SU-DHL-6 (cell line): ENCODE measurements around the gene ZGPAT.

Experiments used
- H2AFZ ChIP-seq: fragments of 200-600 bp; sonication (generic); 2 replicates; pipeline ENCODE4 v1.6.1; 2014; ENCODE audit warnings: low read depth, mild to moderate bottlenecking, moderate library complexity, mixed read lengths, antibody characterized with exemption, low read length; ENCODE audit not compliant: severe bottlenecking
- H3F3A ChIP-seq: fragments of 200-600 bp; shearing (Covaris generic); 2 replicates; pipeline ENCODE4 v1.6.0; 2016; ENCODE audit warnings: antibody characterized with exemption, mild to moderate bottlenecking; ENCODE audit not compliant: insufficient read depth
- H3K27ac ChIP-seq: fragments of 200-600 bp; sonication (generic); 2 replicates; pipeline ENCODE4 v1.5.1; 2016; ENCODE audit warnings: low read depth, mild to moderate bottlenecking, low read length, moderate library complexity, mixed read lengths
- H3K27me3 ChIP-seq: fragments of 200-600 bp; sonication (generic), shearing (Covaris generic); 2 replicates; pipeline ENCODE4 v1.6.0; 2014; ENCODE audit warnings: mild to moderate bottlenecking, low read length
- H3K36me3 ChIP-seq: fragments of 200-600 bp; sonication (generic); 2 replicates; pipeline ENCODE4 v1.6.1; 2014; ENCODE audit warnings: mild to moderate bottlenecking, low read length, mixed read lengths
- H3K4me2 ChIP-seq: fragments of 300-600, 200-600 bp; shearing (Covaris generic), sonication (generic); 2 replicates; pipeline ENCODE4 v1.6.0; 2014; ENCODE audit warnings: low read length, low read depth, mild to moderate bottlenecking; ENCODE audit not compliant: poor library complexity, severe bottlenecking
- H3K4me3 ChIP-seq: fragments of 200-600 bp; sonication (generic); 2 replicates; pipeline ENCODE4 v1.5.1; 2014; ENCODE audit warnings: antibody characterized with exemption, low read length, mild to moderate bottlenecking, mixed read lengths; ENCODE audit not compliant: insufficient read depth, poor library complexity, severe bottlenecking
- H3K79me2 ChIP-seq: fragments of 200-600 bp; sonication (generic); 2 replicates; pipeline ENCODE4 v1.6.1; 2014; ENCODE audit warnings: mild to moderate bottlenecking, low read length, moderate library complexity; ENCODE audit not compliant: insufficient read depth
- H3K9ac ChIP-seq: fragments of 200-600 bp; sonication (generic); 2 replicates; pipeline ENCODE4 v1.7.0; 2014; ENCODE audit warnings: mild to moderate bottlenecking, low read length
- H3K9me2 ChIP-seq: fragments of 200-600 bp; sonication (generic); replicated peaks from 2 replicates; pipeline ENCODE4 v1.6.1; 2014; ENCODE audit warnings: low read length; ENCODE audit not compliant: insufficient read depth
- H3K9me3 ChIP-seq: fragments of 200-600 bp; sonication (generic); 2 replicates; pipeline ENCODE4 v1.6.1; 2014; ENCODE audit warnings: low read length, mixed read lengths; ENCODE audit not compliant: insufficient read depth
- H4K20me1 ChIP-seq: fragments of 200-600 bp; sonication (generic); 2 replicates; pipeline ENCODE4 v1.6.1; 2014; ENCODE audit warnings: low read depth, mild to moderate bottlenecking, antibody characterized with exemption, low read length, moderate library complexity, mixed read lengths
- CTCF ChIP-seq: fragments of 200-600 bp; sonication (generic); IDR thresholded peaks from one replicate; pipeline ENCODE4 v1.5.1; 2017; ENCODE audit warnings: antibody characterized with exemption, mild to moderate bottlenecking, low read length, moderate library complexity; ENCODE audit not compliant: insufficient read depth, poor library complexity, severe bottlenecking
- EZH2phosphoT487 ChIP-seq: fragments of 200-600 bp; sonication (generic), shearing (Covaris generic); conservative IDR thresholded peaks from 2 replicates; pipeline ENCODE4 v1.6.1; 2018; ENCODE audit warnings: mild to moderate bottlenecking, antibody characterized with exemption, low read length, moderate library complexity, mixed read lengths

The ZGPAT gene

GRCh38 chr20:63686492-63687321 is 21.1 kb upstream of the ZGPAT start:
- no peaks in the 10 kb centered on the region for H4K20me1 ChIP-seq
- no peaks in the 10 kb centered on the region for H3K9me2 ChIP-seq
- no peaks in the 10 kb centered on the region for H3K9me3 ChIP-seq
- TF ChIP-seq CTCF = no peak
- no peak for TF ChIP-seq EZH2phosphoT487
- no peak overlapping the region for H2AFZ ChIP-seq
- no peak overlapping the region for H3K27ac ChIP-seq
- no peaks in the 10 kb centered on the region for H3K27me3 ChIP-seq
- no peak overlapping the region for H3K4me2 ChIP-seq
- no peaks in the 10 kb centered on the region for H3F3A ChIP-seq
- no peak overlapping the region for H3K9ac ChIP-seq
- no peak overlapping the region for H3K4me3 ChIP-seq
- H3K79me2 ChIP-seq = no peaks in the 10 kb centered on the region
- H3K36me3 ChIP-seq = no peaks in the 10 kb centered on the region

DNA sequence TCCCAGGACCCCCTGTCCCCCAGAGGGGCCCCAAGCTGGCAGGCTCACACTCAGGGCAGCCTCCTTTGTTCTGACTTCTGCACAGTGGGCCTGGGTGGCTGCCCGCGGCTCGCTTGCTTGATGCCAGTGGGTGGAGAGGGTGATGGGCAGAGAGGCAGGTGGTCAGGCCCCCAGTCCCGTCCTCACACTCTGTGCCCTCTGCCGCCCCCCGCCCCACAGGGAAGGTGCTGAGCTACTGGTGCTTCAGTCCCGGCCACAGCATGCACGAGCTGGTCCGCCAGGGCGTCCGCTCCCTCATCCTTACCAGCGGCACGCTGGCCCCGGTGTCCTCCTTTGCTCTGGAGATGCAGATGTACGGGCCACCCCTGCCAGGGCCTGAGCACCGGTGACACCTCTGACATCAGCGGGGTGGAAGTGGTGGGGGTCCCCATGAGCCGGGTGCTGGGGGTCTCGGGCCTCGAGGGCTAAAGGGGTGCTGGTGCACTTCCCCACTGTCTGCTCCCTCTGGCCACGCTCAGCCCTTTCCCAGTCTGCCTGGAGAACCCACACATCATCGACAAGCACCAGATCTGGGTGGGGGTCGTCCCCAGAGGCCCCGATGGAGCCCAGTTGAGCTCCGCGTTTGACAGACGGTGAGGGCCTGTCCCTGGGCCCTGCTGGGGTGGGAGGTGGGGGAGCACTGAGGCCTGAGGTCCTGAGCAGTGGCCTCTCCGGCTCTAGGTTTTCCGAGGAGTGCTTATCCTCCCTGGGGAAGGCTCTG is 20.2 kb upstream of the ZGPAT start:
- no peaks in the 10 kb centered on the region for H3K9me3 ChIP-seq
- H3K9ac ChIP-seq = no peak overlapping the region
- H3K79me2 ChIP-seq = no peaks in the 10 kb centered on the region
- no peak for TF ChIP-seq EZH2phosphoT487
- TF ChIP-seq CTCF = no peak
- H3F3A ChIP-seq = no peaks in the 10 kb centered on the region
- H3K27me3 ChIP-seq = no peaks in the 10 kb centered on the region
- no peaks in the 10 kb centered on the region for H3K36me3 ChIP-seq
- H4K20me1 ChIP-seq = no peaks in the 10 kb centered on the region
- H3K27ac ChIP-seq = no peak overlapping the region
- no peaks in the 10 kb centered on the region for H3K9me2 ChIP-seq
- no peak overlapping the region for H2AFZ ChIP-seq
- H3K4me2 ChIP-seq = no peak overlapping the region
- H3K4me3 ChIP-seq = no peak overlapping the region

GRCh38 chr20:63688228-63689045 is 19.4 kb upstream of the ZGPAT start:
- Histone ChIP-seq H3K9me2 (no peaks in the 10 kb centered on the region), H3K27ac (no peak overlapping the region), H3K9ac (no peak overlapping the region), H3K4me3 (no peak overlapping the region), H4K20me1 (no peaks in the 10 kb centered on the region), H3K36me3 (no peaks in the 10 kb centered on the region), H3K9me3 (no peaks in the 10 kb centered on the region), H3K4me2 (no peak overlapping the region), H2AFZ (no peak overlapping the region), H3K79me2 (no peaks in the 10 kb centered on the region), H3K27me3 (no peaks in the 10 kb centered on the region), H3F3A (no peaks in the 10 kb centered on the region)
- TF ChIP-seq EZH2phosphoT487 (no peak), CTCF (no peak)
